Measurements from ENCODE around the gene EP400.

DNA sequence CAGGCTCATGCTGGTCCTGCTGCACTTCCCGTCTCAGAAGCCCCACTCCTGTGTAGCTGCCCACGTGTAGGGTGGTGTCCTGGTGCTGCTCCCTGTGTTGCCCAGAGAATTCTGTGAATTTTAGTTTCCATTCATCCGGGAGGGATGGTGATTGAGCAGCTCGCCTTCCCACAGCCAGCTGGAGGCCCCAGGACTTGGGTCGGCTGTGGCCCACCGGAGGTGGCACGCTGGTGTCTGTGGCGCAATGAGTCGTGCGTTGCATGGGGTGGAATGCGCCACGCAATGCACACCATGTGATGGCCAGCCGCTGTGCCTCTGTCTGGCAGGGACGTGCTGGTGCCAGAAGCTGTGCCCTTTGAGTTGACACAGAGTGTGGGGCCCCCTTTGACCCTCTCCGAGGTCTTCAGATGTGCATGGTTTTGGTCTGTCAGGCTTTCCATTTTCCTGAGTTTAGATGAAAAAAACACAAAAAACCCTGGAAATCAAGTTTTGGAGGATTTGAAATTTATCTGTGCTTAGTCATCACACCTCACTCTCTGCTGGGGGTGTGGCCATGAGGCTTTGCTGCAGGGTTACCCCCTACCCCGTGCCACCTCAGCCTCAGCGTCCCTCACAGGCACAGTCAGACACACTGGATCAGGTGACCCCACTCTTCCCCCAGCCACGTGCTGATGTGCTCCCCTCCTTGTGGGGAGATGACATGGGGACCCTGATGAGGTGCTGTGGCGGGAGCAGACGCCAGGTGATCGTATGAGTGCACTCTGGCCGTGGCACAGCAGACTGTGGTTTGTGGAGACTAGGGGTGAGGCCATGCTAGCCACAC is 64.6 kb downstream of the EP400 start:
- TF ChIP-seq, protein P1, sequence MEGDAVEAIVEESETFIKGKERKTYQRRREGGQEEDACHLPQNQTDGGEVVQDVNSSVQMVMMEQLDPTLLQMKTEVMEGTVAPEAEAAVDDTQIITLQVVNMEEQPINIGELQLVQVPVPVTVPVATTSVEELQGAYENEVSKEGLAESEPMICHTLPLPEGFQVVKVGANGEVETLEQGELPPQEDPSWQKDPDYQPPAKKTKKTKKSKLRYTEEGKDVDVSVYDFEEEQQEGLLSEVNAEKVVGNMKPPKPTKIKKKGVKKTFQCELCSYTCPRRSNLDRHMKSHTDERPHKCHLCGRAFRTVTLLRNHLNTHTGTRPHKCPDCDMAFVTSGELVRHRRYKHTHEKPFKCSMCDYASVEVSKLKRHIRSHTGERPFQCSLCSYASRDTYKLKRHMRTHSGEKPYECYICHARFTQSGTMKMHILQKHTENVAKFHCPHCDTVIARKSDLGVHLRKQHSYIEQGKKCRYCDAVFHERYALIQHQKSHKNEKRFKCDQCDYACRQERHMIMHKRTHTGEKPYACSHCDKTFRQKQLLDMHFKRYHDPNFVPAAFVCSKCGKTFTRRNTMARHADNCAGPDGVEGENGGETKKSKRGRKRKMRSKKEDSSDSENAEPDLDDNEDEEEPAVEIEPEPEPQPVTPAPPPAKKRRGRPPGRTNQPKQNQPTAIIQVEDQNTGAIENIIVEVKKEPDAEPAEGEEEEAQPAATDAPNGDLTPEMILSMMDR (IDR thresholded peaks at IDR 0.05) = no peak
- no peak for TF ChIP-seq POLR2A (IDR thresholded peaks at IDR 0.05)
